GM18873 (cell line): Measurements from ENCODE around the gene UTP4.

ENCODE experiments used
- ATAC-seq: cut with Tn5 transposase; IDR thresholded peaks from one replicate; pipeline ENCODE4 v1.9.1; 2021; ENCODE audit warnings: mild to moderate bottlenecking, moderate library complexity, moderate number of reproducible peaks; ENCODE audit not compliant: unreplicated experiment, low FRiP score

The UTP4 gene

GRCh38 chr16:69201291-69201690 lies 68.8 kb downstream of the UTP4 start:
- ATAC-seq = no peak

- no peak for ATAC-seq
Observed at GRCh38 chr16:69201787-69202186, 69.3 kb downstream of the UTP4 start.

GRCh38 chr16:69204172-69204571 lies 71.7 kb downstream of the UTP4 start:
- ATAC-seq = no peak

GRCh38 chr16:69209735-69210134 lies 77.3 kb downstream of the UTP4 start:
- ATAC-seq = no peak

GRCh38 chr16:69217433-69217832 lies 85.0 kb downstream of the UTP4 start:
- no peak for ATAC-seq
